Measurements from ENCODE around the gene MICOS13.
A peak's percentile ranks its signal among the peaks of the same experiment; 100 is the strongest.

MICOS13 gene

GRCh38 chr19:5683177-5683886 is 3.0 kb upstream of the MICOS13 start:
- no peaks in the 10 kb centered on the region for H3K9me3 ChIP-seq (ENCODE audit: control insufficient read depth, insufficient read depth, low read length)

GRCh38 chr19:5682107-5682482 is 1.8 kb upstream of the MICOS13 start:
- Histone ChIP-seq H3K4me1 (ENCODE audit: control insufficient read depth, insufficient read depth, low read length) (0 out of 2 replicates have a peak, but pooled peaks cover 6% of the 10 kb centered on the region), H3K9ac (ENCODE audit: low read depth, low read length) (no peak overlapping the region), H3K27me3 (ENCODE audit: control insufficient read depth, insufficient read depth, low read length) (no peaks in the 10 kb centered on the region), H3K9me3 (ENCODE audit: control insufficient read depth, insufficient read depth, low read length) (no peaks in the 10 kb centered on the region), H3K4me3 (ENCODE audit: low read depth, low read length) (no peak overlapping the region), H3K36me3 (ENCODE audit: control insufficient read depth, insufficient read depth, low read length) (no peaks in the 10 kb centered on the region), H3K27ac (ENCODE audit: low read depth, low read length) (no peak overlapping the region)

More at GRCh38 chr19:5683177-5683886, 3.0 kb upstream of the MICOS13 start:
- 0 out of 2 replicates have a peak, but pooled peaks cover 6% of the 10 kb centered on the region for H3K4me1 ChIP-seq (ENCODE audit: control insufficient read depth, insufficient read depth, low read length)
- H3K36me3 ChIP-seq (ENCODE audit: control insufficient read depth, insufficient read depth, low read length), result no peaks in the 10 kb centered on the region
- no peak overlapping the region for H3K4me3 ChIP-seq (ENCODE audit: low read depth, low read length)
- no peak overlapping the region for H3K9ac ChIP-seq (ENCODE audit: low read depth, low read length)
- H3K27me3 ChIP-seq (ENCODE audit: control insufficient read depth, insufficient read depth, low read length), result no peaks in the 10 kb centered on the region
- H3K27ac ChIP-seq (ENCODE audit: low read depth, low read length), result no peak overlapping the region

GRCh38 chr19:5681391-5682106 is 1.2 kb upstream of the MICOS13 start:
- no peak overlapping the region for H3K27ac ChIP-seq (ENCODE audit: low read depth, low read length)
- H3K9ac ChIP-seq (ENCODE audit: low read depth, low read length), result no peak overlapping the region
- no peaks in the 10 kb centered on the region for H3K36me3 ChIP-seq (ENCODE audit: control insufficient read depth, insufficient read depth, low read length)
- H3K4me3 ChIP-seq (ENCODE audit: low read depth, low read length), result peak overlapping the region; percentile 97
- no peaks in the 10 kb centered on the region for H3K27me3 ChIP-seq (ENCODE audit: control insufficient read depth, insufficient read depth, low read length)
- no peaks in the 10 kb centered on the region for H3K9me3 ChIP-seq (ENCODE audit: control insufficient read depth, insufficient read depth, low read length)
- H3K4me1 ChIP-seq (ENCODE audit: control insufficient read depth, insufficient read depth, low read length), result 0 out of 2 replicates have a peak, but pooled peaks cover 6% of the 10 kb centered on the region

GRCh38 chr19:5680084-5680436 is 256 bp downstream of the MICOS13 start:
- Histone ChIP-seq H3K36me3 (ENCODE audit: control insufficient read depth, insufficient read depth, low read length) (no peaks in the 10 kb centered on the region), H3K9ac (ENCODE audit: low read depth, low read length) (peak overlapping the region; percentile 79), H3K27ac (ENCODE audit: low read depth, low read length) (peak overlapping the region; percentile 66), H3K27me3 (ENCODE audit: control insufficient read depth, insufficient read depth, low read length) (no peaks in the 10 kb centered on the region), H3K9me3 (ENCODE audit: control insufficient read depth, insufficient read depth, low read length) (no peaks in the 10 kb centered on the region), H3K4me3 (ENCODE audit: low read depth, low read length) (peak overlapping the region; percentile 97), H3K4me1 (ENCODE audit: control insufficient read depth, insufficient read depth, low read length) (0 out of 2 replicates have a peak, but pooled peaks cover 6% of the 10 kb centered on the region)

- H3K27me3 ChIP-seq (ENCODE audit: control insufficient read depth, insufficient read depth, low read length), result no peaks in the 10 kb centered on the region
- peak overlapping the region; percentile 79 for H3K9ac ChIP-seq (ENCODE audit: low read depth, low read length)
- no peaks in the 10 kb centered on the region for H3K9me3 ChIP-seq (ENCODE audit: control insufficient read depth, insufficient read depth, low read length)
- 0 out of 2 replicates have a peak, but pooled peaks cover 6% of the 10 kb centered on the region for H3K4me1 ChIP-seq (ENCODE audit: control insufficient read depth, insufficient read depth, low read length)
- H3K4me3 ChIP-seq (ENCODE audit: low read depth, low read length), result peak overlapping the region; percentile 97
- H3K36me3 ChIP-seq (ENCODE audit: control insufficient read depth, insufficient read depth, low read length), result no peaks in the 10 kb centered on the region
- H3K27ac ChIP-seq (ENCODE audit: low read depth, low read length), result peak overlapping the region; percentile 66
Measured at GRCh38 chr19:5679289-5680083, 830 bp downstream of the MICOS13 start.

- no peaks in the 10 kb centered on the region for H3K9me3 ChIP-seq (ENCODE audit: control insufficient read depth, insufficient read depth, low read length)
- 0 out of 2 replicates have a peak, but pooled peaks cover 4% of the 10 kb centered on the region for H3K36me3 ChIP-seq (ENCODE audit: control insufficient read depth, insufficient read depth, low read length)
Measured at GRCh38 chr19:5678071-5678718, 2.1 kb downstream of the MICOS13 start.

GRCh38 chr19:5677580-5677979 is 2.7 kb downstream of the MICOS13 start:
- no peak overlapping the region for H3K27ac ChIP-seq (ENCODE audit: low read depth, low read length)
- H3K36me3 ChIP-seq (ENCODE audit: control insufficient read depth, insufficient read depth, low read length), result 0 out of 2 replicates have a peak, but pooled peaks cover 4% of the 10 kb centered on the region
- H3K4me3 ChIP-seq (ENCODE audit: low read depth, low read length), result no peak overlapping the region
- 0 out of 2 replicates have a peak, but pooled peaks cover 6% of the 10 kb centered on the region for H3K4me1 ChIP-seq (ENCODE audit: control insufficient read depth, insufficient read depth, low read length)
- H3K27me3 ChIP-seq (ENCODE audit: control insufficient read depth, insufficient read depth, low read length), result no peaks in the 10 kb centered on the region
- no peaks in the 10 kb centered on the region for H3K9me3 ChIP-seq (ENCODE audit: control insufficient read depth, insufficient read depth, low read length)
- H3K9ac ChIP-seq (ENCODE audit: low read depth, low read length), result no peak overlapping the region

More at GRCh38 chr19:5678071-5678718, 2.1 kb downstream of the MICOS13 start:
- no peaks in the 10 kb centered on the region for H3K27me3 ChIP-seq (ENCODE audit: control insufficient read depth, insufficient read depth, low read length)
- no peak overlapping the region for H3K27ac ChIP-seq (ENCODE audit: low read depth, low read length)
- no peak overlapping the region for H3K4me3 ChIP-seq (ENCODE audit: low read depth, low read length)
- 0 out of 2 replicates have a peak, but pooled peaks cover 6% of the 10 kb centered on the region for H3K4me1 ChIP-seq (ENCODE audit: control insufficient read depth, insufficient read depth, low read length)
- H3K9ac ChIP-seq (ENCODE audit: low read depth, low read length), result no peak overlapping the region

- Histone ChIP-seq H3K27ac (ENCODE audit: low read depth, low read length) (no peak overlapping the region), H3K9me3 (ENCODE audit: control insufficient read depth, insufficient read depth, low read length) (no peaks in the 10 kb centered on the region), H3K36me3 (ENCODE audit: control insufficient read depth, insufficient read depth, low read length) (0 out of 2 replicates have a peak, but pooled peaks cover 4% of the 10 kb centered on the region), H3K4me3 (ENCODE audit: low read depth, low read length) (no peak overlapping the region), H3K27me3 (ENCODE audit: control insufficient read depth, insufficient read depth, low read length) (no peaks in the 10 kb centered on the region), H3K4me1 (ENCODE audit: control insufficient read depth, insufficient read depth, low read length) (0 out of 2 replicates have a peak, but pooled peaks cover 6% of the 10 kb centered on the region), H3K9ac (ENCODE audit: low read depth, low read length) (no peak overlapping the region)
Measured at GRCh38 chr19:5677136-5677535, 3.2 kb downstream of the MICOS13 start.

- H3K4me1 ChIP-seq (ENCODE audit: control insufficient read depth, insufficient read depth, low read length), result 0 out of 2 replicates have a peak, but pooled peaks cover 6% of the 10 kb centered on the region
Measured at GRCh38 chr19:5676772-5677105, 3.6 kb downstream of the MICOS13 start.

GRCh38 chr19:5676105-5676771 is 4.1 kb downstream of the MICOS13 start:
- 0 out of 2 replicates have a peak, but pooled peaks cover 6% of the 10 kb centered on the region for H3K4me1 ChIP-seq (ENCODE audit: control insufficient read depth, insufficient read depth, low read length)

More at GRCh38 chr19:5676772-5677105, 3.6 kb downstream of the MICOS13 start:
- H3K36me3 ChIP-seq (ENCODE audit: control insufficient read depth, insufficient read depth, low read length), result 0 out of 2 replicates have a peak, but pooled peaks cover 4% of the 10 kb centered on the region
- no peak overlapping the region for H3K9ac ChIP-seq (ENCODE audit: low read depth, low read length)
- no peak overlapping the region for H3K27ac ChIP-seq (ENCODE audit: low read depth, low read length)
- H3K4me3 ChIP-seq (ENCODE audit: low read depth, low read length), result no peak overlapping the region
- H3K27me3 ChIP-seq (ENCODE audit: control insufficient read depth, insufficient read depth, low read length), result no peaks in the 10 kb centered on the region
- H3K9me3 ChIP-seq (ENCODE audit: control insufficient read depth, insufficient read depth, low read length), result no peaks in the 10 kb centered on the region

More at GRCh38 chr19:5676105-5676771, 4.1 kb downstream of the MICOS13 start:
- Histone ChIP-seq H3K27ac (ENCODE audit: low read depth, low read length) (no peak overlapping the region), H3K9me3 (ENCODE audit: control insufficient read depth, insufficient read depth, low read length) (no peaks in the 10 kb centered on the region), H3K36me3 (ENCODE audit: control insufficient read depth, insufficient read depth, low read length) (0 out of 2 replicates have a peak, but pooled peaks cover 6% of the 10 kb centered on the region), H3K27me3 (ENCODE audit: control insufficient read depth, insufficient read depth, low read length) (no peaks in the 10 kb centered on the region), H3K4me3 (ENCODE audit: low read depth, low read length) (no peak overlapping the region), H3K9ac (ENCODE audit: low read depth, low read length) (no peak overlapping the region)

Measured in HUES48 (cell line).